Right ventricle myocardium inferior (tissue), 1 donor: ENCODE data around the gene KIF3B. TPM values are rescaled to one million over a fixed set of nuclear protein-coding genes. Genes with fewer than 3 reads are reported as not detected.
"Not testable (repeated sequence)": the region's sequence is repeated elsewhere in the genome, so short reads cannot be mapped to it uniquely, and the experiment has no call there.

Source experiments
- ATAC-seq: fragments of 200-7000 bp; cut with Tn5 transposase; one replicate; pipeline ENCODE4 v1.9.1; 2020; ENCODE audit warnings: mild to moderate bottlenecking, moderate library complexity
- DNase-seq: peaks from one replicate; pipeline ENCODE4 v3.0.0; 2021; ENCODE audit errors: missing footprints
- intact Hi-C: fragments of 100-400 bp; cut with DNase I; formaldehyde crosslinking; loops from one replicate; pipeline ENCODE4 v1.11.0; 2022
- total RNA-seq: library from RNA; stranded (reverse); fragmentation: NEBNext Ultra II Directional; extraction: Animal tissue kit (Norgen Biotek cat#: 25700); gene quantifications from one replicate; pipeline ENCODE4 v1.2.1, GENCODE V29; 2021
- donor health status: DM: no; HTN: yes; CAD: no; lungs with severe emphysema.

The KIF3B gene
- total RNA-seq, 1 donor from 2014 or later, result 9.6 TPM

DNA sequence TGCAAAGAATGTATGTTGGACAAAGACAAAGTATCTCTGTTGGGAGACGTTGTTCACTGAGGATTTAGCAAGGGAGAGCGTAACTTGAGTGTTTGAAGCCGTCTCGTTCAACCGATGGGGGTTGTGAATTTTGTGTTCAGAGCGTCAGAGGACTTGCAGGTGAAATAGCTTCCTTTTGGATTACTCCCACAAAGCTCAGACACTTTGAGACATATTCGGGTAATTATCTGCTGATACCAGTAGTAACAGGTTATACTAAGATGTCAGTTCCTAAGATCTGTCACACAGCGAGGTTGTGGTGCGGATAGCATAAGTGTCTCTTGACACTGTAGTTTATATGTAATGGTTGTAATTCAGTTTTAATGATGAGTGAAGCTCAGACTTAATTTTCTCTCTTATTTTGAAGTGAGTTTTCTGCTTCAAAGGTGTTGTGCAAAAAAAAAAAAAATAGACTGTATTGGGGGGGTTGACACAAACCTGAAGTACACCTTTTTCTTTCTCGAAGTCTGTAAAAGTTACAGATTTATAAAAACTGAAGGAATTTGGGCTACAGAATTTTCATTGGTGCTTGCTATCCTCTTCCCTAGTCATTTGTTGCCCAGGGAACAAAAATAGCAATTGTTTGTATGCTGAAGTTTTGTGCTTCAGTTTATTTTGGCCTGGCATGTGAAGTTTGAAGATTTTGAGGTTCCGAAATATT, 82.3 kb downstream of the KIF3B start:
- DNase-seq (no peak), ATAC-seq (no peak)
- intact Hi-C loops, result loop anchor here (2.0 to 5.0 kb wide), 3 partner anchors 72 to 152 kb away; partner anchors contain the start of genes PLAGL2 and POFUT1

DNA sequence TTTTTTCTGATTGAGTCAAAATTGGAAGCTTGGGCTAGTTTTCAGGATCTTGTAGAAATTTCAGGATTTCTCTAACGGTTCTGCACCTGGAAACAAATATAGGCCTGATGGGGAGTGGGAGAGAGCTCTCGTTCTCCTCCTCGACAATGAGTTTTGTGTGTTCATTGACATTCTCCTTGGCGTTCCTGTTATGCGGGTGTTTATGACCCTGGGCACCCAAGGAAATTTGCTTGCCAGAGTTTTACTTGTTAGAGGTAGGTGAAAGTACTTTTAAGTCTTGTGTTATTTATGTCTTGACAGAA, 82.8 kb downstream of the KIF3B start:
- intact Hi-C loops, result no loop called here
- DNase-seq (no peak), ATAC-seq (no peak)

DNA sequence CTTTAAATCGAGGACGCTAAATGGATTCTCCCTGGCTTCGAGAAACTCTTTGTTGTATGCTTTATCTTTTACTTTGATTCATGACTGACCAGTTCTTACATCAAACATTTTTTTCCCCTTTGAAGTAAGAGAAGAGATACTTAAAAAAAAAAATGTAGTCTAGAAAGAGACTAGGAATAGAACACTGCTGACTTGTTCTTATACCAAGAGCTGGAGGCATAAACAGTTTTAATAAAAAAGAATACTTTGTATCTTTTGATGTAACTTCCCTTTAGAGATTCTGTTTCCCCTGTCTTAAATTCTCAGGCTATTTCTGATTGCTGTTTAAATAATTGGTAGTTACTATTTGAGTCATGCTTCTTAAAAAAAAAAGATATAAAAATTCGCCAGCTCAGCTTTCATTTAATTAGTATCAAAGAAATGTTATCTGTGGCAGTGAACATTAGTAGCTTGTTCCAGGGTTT, 85.5 kb downstream of the KIF3B start:
- DNase-seq (no peak), ATAC-seq (no peak)
- intact Hi-C loops, result no loop called here

DNA sequence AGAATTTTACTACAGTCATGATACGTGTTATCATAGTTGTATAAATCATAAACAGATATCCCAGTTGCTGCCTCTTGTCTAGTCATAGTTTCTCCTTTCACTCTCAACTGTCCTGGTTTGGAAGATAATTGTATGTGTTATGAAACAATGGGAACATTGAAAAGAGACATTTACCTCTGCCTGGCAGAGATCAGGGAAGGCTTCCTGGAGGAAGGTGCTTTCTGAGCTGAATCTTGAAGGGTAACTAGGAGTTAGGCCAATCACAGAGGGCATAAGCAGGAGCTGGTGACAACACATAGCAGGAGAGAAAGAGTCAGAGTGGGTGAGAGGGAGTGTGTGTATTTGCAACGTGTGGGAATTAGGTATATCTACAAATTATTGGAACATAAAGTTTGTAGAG, 86.0 kb downstream of the KIF3B start:
- ATAC-seq (no peak), DNase-seq (no peak)
- intact Hi-C loops, result no loop called here

DNA sequence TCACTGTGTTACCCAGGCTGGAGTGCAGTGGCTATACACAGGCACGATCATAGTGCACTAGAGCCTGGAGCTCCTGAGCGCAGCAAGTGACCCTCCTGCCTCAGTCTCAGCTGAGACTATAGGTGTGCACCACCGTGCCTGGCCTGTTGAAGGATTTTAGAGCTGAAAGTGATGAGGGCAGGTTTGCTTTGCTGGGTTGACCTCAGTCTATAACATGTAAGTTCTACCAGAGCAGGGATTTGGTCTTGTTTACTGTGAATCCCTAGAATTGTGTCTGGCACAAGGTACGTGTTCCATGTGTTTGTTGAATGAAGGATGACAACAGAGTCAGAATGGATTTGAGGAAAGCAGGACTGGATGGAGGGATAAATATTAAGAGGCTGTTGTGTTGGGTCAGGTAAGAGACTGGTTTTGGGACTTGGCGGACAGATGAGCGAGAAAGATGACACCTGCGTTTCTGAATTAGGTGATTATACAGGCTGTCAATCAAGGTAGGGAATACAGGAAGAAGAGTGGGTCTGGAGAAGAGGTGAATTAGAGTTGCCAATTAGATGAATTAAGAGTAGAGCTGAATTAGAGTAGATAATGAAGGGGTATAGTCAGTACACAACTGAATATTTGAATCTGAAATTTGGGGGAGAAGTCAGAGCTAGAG, 87.2 kb downstream of the KIF3B start:
- ATAC-seq, result no peak
- intact Hi-C loops, result no loop called here
- no peak for DNase-seq

DNA sequence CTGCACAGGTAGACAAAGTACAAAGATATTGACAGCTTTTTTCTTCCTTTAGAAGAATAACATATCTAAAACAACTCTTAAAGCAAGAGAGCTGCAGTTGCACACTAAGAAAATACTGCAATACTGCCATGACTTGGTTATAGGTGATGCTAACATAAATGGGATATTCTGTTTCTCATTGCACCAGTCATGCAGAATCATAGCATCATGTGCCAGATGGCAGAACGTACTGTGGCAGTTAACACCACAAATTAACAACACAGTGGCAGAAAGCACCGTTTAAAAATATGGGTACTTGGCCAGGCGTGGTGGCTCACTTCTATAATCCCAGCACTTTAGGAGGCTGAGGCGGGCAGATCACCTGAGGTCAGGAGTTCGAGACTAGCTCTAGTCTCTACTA, 88.1 kb downstream of the KIF3B start:
- intact Hi-C loops, result no loop called here
- ATAC-seq (no peak), DNase-seq (no peak)

DNA sequence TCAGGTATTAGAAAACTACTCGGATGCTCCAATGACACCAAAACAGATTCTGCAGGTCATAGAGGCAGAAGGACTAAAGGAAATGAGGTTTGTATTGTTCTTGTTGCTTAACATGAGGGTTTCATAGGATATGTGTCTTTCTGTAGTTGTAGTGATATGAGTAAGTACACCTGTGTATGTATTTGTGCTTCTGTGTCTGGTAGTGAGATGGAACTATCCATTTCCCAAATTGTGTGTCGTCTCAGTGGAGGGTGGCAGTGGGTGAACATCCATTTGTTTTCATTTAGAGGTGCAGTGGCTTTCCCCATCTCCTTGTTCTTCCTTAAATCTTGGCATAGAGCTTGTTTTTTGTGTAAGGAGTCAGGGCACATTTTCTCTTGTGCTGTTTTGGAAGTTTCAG, 88.9 kb downstream of the KIF3B start:
- DNase-seq (no peak), ATAC-seq (no peak)
- intact Hi-C loops, result no loop called here

DNA sequence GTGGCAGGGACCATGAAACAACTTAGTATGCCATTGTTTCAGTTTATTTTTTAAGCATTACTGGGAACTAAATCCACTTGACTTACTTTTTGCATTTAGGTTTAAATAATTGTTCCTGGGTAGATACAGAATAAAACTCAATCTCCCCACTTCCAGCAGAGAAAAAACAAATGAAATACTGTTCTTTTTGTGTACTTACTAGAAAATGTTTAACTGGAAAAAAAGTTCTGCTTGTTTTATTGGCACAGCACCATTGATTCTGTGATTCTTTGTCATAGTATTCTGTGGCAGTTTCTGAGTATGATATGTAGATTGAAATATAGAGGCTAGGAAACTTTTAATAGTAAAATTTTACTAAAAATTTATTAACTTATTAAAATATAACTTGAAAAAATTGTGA, 90.9 kb downstream of the KIF3B start:
- ATAC-seq, result no peak
- DNase-seq, result no peak
- intact Hi-C loops, result no loop called here

DNA sequence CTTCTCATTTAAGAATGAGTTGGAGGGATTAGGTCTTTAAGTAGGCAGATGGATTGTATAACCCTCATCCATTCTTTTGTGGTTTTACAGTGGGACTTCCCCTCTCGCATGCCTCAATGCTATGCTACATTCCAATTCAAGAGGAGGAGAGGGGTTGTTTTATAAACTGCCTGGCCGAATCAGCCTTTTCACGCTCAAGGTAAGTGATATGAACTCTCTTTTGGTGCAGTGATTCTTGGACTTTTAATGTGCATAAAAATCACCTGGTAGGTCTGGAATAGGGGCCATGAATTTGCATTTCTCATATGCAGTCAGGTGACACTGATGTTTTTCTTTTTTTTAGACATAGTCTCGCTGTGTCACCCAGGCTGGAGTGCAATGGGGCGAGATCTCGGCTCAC, 91.5 kb downstream of the KIF3B start:
- intact Hi-C loops, result no loop called here
- ATAC-seq, result no peak
- DNase-seq, result no peak

DNA sequence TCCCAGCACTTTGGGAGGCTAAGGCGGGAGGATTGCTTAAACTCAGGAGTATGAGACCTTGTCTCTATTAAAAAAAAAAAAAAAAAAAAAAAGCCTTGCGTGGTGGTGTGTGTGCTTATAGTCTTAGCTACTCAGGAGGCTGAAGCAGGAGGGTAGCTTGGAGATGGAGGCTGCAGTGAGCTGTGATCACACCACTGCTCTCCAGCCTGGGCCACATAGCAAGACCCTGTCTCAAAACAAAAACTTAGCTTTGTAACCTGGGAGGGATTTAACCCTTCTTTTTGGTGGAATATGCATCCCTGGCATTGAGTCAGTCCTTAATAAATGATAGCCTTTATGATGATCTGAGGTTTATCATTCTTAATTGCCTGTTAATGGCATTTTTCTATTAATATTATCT, 93.4 kb downstream of the KIF3B start:
- DNase-seq, result no peak
- intact Hi-C loops, result no loop called here
- no peak for ATAC-seq

DNA sequence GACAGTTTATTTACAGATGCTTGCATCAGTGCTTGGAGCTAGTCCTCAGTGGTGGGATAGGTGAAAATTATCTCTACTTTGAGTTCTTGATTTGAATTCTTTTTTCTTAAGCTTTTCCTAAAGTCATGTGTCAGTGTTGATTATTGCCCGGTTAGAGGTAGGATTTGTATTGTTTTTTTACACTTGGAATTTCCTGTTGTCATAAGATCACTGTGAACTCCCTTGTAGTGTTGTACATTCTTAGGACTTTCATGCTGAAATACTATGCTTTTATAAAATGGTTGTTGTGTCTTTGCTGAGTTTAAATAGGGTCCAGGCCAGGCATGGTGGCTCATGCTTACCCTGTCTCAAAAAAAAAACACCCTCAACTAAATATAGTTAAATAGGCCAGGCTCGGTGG, 101.0 kb downstream of the KIF3B start:
- no peak for DNase-seq
- no peak for ATAC-seq
- intact Hi-C loops, result no loop called here

DNA sequence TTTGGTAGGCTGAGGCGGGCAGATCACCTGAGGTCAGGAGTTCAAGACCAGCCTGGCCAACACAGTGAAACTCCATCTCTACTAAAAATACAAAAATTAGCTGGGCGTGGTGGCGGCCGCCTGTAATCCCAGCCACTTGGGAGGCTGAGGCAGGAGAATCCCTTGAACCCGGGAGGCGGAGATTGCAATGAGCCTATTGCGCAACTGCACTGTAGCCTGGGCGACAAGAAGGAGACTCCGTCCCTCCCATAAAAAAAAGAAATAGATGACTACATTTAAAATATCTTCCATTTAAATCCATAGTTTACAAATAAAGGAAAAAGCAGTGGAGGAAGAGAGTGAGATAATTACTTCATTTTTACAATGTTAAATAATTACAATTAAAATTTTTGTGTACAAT, 102.6 kb downstream of the KIF3B start:
- ATAC-seq, intact Hi-C loops, DNase-seq: not testable (repeated sequence)

DNA sequence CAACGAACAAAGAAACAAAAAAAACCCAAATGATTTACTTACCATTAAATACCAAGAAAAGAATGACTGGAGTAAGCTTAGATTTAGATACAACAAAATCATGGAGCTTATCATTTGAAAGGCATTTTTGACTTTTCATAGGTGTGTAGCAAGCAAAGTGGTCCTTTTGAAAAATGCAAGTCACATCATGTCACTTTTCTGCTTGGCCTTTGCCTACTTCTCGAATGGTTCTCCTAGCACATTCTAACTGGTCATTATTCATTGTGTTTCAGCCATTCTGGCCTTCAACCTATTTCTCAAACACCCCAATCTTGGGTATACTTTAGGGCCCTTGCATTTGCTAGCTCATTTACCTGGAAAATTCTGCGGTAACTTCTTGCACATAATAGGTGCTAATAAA, 103.3 kb downstream of the KIF3B start:
- ATAC-seq, result no peak
- intact Hi-C loops, result no loop called here

DNA sequence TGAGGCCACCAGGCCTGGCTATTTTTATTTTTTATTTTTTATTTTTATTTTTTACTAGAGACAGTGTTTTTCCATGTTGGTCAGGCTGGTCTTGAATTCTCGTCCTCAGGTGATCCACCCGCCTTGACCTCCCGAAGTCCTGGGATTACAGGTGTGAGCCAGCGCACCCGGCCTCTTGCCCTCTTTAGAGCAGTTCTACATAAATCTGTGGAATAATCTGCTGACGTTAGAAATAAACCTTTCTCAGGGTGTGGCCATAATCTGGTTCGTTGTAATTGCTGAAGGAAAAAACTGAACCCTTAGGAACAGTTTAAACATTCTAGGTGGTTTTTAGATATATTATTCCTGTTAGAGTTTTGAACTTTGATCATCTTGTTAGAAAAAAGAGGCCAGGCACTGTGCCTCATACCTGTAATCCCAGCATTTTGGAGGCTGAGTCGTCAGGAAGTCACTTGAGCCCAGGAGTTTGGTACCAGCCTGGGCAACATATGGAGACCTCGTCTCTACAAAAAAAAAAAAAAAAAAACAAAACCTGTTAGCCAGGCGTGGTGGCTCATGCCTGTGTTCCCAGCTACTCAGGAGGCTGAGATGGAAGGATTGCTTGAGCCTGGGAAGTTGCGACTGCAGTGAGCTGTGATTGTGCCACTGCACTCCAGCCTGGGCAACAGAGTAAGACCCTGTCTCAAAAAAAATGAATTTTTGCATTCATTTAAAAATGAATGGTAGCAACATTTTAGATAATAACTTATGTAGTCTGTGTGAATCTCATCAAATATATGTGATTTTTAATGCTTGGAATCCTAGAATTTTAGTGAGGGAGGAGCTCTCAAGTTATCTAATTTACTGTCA, 104.9 kb downstream of the KIF3B start:
- no peak for ATAC-seq
- DNase-seq, result no peak
- intact Hi-C loops, result no loop called here

More for the DNA sequence above, 103.3 kb downstream of the KIF3B start:
- no peak for DNase-seq

DNA sequence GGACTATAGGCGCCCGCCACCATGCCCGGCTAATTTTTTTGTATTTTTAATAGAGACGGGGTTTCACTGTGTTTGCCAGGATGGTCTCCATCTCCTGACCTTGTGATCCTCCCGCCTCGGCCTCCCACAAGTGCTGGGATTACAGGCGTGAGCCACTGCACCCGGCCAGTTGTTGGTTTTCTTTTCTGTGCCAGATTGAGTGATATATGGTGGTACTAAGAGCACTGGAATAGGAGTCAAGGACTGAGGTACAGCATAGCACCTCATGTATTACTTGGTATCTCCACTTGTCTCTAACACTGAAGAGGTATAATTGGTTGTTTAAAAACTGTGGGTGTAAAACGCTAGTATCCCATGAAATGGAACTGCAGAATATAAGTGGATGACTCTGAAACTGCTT, 106.0 kb downstream of the KIF3B start:
- DNase-seq, intact Hi-C loops, ATAC-seq: not testable (repeated sequence)

Other genes with a start within 250 kb of the KIF3B start
- 7.0 TPM for gene HCK, start 225.4 kb upstream of the KIF3B start, total RNA-seq
- gene TM9SF4, start 167.9 kb upstream of the KIF3B start, total RNA-seq, result 25.3 TPM
- 6.0 TPM for gene PLAGL2, start 69.9 kb upstream of the KIF3B start, total RNA-seq
- gene POFUT1, start 69.8 kb upstream of the KIF3B start, total RNA-seq, result 24.5 TPM
- gene ASXL1, start 80.7 kb downstream of the KIF3B start, total RNA-seq, result 23.1 TPM